ENCODE results near the gene CFAP99.

CFAP99 gene

DNA sequence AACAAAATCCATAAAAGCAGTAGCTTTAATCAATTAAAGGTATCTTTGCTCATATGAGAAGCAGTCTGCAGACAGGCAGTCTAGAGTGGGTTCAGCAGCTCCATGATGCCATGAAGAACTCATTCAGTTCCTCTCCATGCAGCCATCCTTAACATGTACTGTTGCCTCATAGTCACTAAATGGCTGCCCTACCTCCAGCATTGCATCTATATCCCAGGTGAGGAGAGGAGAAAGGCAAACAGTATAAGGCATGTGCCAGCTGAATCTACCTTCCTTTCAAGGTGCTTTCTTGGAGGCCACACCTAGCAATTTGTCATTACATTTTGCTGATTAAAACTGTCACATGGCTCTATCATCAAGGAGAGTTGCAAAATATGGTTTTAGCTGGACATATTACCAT is 13.2 kb downstream of the CFAP99 start:
- no peak for DNase-seq

DNA sequence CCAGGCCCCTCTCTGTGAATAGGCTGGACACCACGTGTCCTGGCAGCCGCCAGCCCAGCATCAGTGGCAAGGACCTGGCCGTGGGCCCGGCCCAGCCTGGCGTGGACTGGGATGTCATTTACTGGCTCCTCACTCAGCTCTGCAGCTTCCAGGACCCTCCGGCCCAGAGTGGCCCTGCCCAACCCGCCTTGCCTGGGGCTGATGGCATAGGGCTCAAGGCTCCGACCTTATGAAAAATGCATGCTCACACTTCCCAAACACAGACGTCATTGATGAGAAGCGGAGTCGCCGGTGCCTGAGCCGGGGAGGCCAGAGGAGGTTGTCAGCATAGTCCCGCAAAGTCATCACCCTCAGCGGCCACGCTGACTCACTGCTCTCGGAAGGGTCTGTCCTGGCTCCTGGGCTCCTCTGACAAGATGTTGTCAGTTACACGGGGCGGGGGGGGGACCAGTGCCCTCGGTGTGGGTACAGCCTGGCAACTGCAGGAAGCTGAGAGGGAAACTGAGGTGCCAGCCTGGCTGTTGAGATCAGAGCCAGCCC is 14.3 kb downstream of the CFAP99 start:
- no peak for DNase-seq

DNA sequence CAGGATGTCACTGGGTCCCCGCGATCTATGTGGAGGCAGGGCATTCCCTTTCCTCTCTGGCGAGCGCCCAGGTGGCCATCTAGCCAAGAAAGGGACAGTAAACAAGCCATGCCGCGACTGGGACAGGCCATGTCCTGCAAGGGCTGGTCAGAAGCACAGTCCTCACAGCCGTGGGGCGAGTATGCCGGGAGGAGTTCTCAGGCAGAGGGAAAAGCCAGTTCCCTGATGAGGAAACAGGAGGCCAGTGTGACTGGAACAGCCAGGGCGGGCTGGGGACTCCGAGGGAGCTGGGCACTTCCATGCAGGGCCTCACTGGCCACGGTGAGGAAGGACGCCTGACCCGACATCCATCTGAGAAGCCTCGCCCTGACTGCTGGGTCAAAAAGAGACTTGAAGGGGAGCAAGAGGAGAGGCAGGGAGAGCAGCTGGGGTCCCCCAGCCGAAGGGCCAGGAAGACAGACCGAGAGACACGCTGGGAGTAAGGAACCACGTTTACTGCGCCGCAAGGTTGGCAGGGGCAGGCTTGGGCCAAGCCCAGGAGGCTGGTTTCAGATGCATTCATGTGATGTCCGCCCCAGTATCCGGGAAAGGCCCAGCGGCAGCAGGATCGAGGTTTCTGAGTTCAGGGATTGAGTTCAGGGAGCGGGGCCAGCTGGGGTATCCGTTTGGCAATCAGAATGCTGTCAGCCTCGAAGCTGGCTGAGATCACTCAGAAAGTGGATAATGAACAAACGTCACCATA is 15.0 kb downstream of the CFAP99 start:
- DNase-seq = no peak

DNA sequence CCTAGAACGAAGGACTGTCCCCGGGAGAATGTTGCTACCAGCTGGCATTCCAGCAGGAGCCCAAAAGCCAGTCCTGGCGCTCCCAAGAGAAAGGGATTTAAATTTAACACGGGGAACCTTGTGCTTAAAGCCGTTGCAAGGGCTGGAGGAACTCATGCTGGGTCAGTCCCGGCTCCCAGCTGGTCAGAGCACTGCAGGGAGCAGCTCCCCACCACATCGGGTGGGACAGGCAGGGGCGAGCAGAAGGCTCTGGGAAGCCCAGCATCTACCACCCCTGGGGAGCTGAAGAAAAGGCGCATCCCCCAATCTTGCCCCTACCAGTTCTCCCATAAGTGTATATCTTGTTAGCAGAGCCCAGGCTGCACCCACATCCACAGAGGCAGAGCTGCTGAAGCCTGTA is 15.7 kb downstream of the CFAP99 start:
- no peak for DNase-seq

DNA sequence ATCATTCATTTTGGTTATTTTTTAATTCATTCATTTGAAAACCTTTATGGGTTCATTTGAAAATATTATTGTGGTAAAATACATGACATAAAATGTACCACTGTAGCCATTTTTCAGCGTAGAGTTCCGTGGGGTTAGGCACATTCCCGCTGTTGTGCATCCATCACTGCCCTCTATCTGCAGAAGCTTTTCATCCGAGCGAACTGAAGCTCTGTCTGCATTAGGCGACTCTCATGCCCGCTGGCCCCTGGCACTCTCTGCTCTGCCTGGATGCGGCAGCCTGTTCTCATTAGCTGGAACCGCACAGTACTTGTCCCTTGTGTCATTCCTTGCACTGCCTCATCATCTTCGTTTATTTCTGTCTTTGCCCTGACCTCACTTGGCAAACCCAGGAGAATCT is 17.5 kb downstream of the CFAP99 start:
- no peak for DNase-seq

DNA sequence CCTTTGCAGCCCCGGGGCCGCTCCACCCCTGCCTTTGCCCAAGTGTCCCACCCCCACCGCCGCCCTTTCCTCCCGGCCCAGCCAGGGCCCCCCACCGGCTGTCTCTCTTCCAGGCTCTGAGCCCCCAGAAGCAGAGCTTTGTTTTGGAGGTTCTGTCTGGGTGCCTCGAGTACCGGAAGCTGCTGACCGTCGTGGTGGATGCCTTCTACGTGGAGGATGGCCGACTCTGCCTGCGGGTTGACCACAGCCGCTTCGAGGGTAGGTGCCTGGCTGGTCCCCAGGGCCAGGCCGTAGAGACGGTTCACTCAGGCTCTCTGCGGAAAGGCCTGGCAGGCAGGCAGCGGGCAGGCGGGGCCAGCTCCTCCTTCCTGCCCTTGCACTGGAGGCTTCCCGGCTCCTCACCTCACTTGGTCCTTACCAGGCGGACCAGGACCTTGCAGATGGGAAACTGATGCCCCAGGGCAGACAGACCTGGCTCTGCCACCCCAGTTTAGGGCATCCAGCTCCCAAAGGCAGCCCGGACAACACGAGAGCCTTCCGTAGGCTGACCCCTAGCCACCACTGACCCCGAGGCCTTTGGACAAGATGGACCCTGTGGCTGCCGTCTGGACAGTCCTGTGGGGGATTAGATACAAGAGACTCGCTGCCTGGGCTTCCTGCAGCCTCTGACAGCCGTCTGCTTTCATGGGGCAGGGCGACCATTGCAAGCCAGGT is 18.2 kb downstream of the CFAP99 start:
- DNase-seq = peak in 1 of 5 experiments; percentile 3

DNA sequence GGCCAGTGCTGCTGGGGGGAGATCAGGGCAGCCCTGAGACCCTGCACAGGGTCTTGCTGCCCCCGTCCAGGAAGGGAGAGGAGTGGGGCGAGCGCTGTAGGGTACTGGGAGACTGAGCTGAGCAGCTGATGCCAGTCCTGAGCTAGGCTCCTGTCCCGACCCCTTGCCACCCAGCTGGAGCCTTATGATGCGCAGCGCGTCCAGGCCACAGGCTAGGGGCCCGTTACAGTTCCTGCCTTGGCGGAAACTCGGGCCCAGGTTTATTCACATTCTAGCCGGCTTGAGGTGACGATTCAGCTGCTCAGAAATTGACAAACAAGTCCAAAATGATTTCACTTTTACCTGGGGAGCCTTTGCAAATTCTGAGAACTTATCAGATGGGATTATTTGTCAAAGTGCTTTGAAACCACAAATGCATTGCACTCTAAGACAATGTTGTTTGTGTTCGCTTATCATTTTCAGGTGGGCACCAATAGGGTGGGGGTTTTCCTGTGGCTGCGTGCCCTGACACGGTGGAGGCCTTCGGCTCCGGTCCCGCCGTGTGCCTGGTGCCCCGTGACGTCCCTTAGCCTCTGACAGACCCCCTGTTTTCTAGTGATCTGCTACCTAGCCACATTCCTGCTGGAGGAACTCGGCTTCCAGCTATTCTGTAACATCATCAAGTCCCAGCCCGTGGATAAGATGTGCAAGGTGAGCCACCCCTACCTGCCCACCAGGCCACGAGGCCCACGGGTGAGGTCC is 18.9 kb downstream of the CFAP99 start:
- no peak for DNase-seq

DNA sequence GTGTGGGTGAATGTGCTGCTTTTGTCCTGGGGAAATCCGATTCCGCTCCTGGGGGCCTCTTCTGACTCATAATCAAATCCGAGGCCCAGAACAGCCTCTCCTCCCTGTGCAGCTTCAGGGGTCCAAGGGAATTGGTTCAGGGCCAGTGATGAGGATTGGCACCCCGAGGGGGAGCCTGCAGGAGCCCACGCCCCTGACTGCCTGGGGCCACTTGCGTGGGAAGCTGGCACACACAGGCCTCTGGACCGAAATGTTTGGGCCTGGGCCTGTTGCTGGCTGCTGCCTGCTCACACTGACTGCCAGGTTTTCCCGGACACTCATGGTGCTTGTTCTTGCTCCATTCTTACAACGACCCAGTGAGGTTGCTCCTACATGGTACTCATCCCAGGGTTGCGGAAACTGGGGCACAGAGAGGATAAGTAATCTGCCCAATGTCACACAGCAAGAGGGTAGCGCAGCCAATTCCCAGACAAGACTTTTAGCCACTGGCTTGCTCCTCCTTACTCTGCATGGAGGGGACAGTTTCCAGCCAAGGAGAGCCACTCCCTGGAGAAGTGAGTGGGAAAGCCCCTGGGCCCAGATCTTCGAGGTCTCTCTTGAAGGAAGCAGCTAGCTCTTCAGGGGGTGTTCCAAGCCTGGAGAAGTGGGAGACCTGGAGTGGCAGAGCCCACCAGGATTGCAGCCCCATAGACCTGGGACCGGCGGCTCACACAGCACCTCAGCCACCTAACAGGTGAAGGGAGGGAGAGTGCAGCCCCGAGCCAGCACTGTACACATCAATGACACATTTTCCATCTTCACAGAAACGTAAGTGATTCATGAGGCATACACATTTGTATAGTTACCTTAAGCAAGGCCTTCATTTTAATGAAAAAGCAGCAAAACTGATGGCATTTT is 20.3 kb downstream of the CFAP99 start:
- DNase-seq = peak in 1 of 5 experiments; percentile 4

DNA sequence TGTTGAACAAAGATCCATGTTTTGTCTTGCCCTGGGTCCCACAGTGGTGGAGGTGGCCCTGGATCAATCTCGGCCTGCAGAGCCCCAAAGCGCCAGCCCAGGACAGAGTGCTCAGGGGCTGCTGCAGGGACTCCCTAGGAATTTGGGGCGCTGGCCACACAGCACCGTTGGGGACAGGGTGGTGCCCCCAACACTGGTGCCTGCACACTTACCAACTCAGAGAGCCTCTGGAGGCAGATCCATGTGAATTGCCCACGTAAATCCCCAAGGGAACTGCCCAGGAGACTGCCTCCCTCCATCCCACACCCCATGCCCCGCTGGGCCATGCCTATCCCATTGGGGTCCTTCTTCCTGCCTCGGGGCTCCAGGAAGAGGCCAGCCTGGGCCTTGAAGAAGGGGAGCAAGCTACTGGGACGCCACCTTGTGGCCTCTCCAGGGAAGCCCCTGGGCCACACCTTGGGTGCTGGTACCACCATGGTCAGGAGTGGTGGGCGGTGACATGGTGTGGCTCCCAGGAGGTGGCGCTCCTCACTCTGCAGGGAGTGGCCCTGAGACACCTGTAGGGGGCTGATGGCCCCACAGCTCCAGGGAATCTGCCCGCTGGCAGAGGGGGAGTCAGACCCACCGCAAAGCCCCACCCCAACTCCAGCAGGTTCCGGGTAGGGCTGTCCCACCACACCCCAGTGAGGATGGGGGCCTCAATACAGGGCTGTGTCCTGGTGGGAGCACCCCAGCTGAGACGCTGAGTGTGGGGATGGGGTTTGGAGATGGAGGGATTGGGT is 22.8 kb downstream of the CFAP99 start:
- DNase-seq = peak; percentile 48 to 82 (median 63)

DNA sequence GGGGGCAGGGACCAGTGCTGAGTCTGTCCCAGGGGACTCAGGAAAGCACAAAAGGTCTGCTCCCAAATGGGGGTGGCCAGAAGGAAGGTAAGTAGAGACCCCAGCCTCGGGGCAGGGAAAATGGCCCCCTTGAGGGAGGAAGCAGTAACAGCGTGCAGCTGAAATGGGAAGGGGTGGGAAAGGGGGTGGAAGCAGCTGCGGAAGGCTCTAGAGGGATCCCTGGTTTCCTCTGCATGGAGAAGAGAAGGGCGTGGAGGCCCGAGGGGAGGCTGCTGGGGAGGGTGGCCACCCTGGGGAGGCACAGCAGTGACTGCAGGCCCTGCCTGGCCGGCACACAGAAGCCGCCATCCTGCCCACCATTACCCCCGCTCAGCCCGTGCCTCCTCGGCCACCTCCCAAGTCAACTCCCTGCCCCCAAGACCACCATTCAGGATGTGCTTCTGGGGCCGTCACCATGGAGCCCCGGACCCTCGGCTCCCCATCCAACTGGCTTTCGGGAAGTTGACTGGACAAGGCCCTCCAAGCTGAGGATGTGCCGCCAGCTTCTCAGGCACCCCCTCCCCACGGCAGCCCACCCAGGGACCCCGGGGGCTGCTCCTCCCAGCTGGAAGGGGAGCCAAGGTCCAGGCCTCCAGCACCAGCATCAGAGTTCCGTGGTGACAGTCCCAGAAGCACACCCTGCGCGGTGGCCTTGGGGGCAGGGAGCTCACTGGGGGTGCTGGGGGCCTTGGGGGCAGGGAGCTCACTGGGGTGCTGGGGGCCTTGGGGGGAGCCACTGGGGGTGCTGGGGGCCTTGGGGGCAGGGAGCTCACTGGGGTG is 23.6 kb downstream of the CFAP99 start:
- DNase-seq = no peak

DNA sequence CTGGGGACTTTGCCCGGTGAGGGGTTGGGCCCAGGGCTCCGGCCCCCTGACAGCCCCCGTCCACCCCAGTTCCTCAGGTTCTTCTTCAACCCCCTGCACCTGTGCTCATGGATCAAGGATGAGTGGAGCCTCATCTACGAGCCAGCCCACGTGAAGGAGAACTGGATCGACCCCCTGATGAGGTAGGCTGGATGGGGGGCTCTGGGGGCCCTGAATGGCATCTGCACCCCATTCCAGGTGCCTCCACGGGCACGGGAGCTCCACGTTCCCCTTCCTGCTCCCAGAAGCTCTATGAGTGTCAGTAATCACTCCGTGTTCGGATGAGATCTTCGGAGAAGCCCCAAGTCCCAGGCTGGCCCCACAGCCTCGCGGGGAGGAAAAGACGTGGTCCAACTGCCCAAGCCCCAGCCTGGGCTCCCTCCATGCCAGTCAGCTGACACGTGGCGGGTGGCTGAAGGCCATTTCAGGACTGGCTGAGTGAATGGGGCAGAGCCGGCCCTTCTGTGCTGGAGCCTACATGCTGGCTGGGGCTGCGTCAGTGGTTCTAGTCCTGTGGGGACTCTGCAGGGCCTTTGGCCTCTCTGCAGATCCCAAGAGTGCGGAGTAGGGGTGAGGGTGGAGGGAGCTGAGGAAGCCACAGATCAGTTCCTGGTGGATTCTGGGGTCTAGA is 24.4 kb downstream of the CFAP99 start:
- no peak for DNase-seq

DNA sequence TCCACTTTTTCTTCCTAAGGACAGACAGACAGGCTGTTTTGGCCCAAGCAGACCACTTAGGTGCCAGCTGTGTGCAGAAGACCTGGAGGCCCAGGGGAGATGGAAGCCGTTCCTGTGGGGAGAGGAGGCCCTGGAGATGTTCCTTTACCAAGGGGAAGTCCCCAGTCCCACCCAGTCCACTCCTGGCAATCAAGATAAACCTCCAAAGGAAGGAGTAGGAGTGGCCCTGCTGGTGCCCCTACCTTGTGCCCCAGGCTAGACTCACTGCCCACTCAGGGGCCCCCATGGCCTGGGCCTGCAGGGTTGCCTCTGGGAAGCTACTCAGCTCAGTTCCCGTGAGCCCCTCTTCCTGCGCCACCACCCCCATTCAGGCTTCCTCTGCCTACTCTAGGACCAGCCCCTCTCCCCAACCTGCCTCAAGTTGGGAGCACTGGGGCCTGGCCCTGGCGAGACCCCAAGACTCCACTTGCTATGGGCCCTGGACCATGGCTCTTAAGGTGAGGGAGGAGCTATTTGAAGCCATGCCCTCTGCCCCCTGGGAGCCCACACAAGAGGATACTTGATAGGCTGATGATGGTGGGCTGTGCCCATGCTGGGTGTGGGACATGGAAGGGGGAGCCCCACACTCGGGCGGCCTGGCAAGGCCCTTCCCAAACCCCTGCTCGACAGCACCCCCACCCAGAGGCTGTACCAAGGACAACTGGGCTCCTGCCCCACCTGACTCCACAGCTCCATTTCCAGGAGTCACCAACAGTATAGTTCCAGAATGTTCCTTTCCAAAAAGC is 25.4 kb downstream of the CFAP99 start:
- no peak for DNase-seq

DNA sequence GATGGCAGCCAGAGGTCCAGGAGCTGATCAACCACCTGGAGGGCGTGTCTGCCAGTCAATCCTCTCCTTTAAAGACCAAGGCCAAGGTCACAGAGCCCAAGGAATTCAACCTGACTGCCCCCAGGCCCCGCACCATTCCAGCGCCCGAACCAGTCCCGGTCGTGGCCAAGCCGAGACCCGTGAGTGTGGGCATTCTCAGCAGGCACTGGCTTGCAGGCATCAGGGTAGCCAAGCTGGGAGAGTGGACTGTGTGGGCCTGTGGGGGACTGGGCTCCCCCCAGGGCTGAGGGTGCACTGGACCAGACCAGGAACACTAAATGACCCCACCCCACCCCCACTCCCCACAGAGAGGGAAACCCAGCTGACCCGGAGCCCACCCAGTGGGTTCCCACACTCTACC is 26.4 kb downstream of the CFAP99 start:
- DNase-seq = no peak

DNA sequence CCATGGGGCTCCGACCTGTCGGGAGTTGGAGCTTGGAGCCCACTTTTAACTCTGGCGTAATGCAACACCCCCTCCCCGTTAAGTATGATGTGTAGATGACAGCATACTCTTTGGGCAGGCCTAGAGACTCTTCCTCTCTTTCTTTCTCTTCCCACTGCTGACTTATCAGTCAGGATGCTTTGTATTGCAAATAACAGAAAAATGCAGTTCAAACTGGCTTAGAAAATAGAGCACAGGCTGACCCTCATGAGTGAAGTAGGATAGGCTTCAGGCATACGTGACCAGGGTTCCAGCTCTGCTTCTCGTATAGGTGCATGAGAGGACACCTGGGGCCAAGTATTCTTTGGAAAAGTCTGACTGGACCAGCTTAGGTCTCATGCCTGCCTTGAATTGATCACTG is 26.8 kb downstream of the CFAP99 start:
- DNase-seq = no peak

DNA sequence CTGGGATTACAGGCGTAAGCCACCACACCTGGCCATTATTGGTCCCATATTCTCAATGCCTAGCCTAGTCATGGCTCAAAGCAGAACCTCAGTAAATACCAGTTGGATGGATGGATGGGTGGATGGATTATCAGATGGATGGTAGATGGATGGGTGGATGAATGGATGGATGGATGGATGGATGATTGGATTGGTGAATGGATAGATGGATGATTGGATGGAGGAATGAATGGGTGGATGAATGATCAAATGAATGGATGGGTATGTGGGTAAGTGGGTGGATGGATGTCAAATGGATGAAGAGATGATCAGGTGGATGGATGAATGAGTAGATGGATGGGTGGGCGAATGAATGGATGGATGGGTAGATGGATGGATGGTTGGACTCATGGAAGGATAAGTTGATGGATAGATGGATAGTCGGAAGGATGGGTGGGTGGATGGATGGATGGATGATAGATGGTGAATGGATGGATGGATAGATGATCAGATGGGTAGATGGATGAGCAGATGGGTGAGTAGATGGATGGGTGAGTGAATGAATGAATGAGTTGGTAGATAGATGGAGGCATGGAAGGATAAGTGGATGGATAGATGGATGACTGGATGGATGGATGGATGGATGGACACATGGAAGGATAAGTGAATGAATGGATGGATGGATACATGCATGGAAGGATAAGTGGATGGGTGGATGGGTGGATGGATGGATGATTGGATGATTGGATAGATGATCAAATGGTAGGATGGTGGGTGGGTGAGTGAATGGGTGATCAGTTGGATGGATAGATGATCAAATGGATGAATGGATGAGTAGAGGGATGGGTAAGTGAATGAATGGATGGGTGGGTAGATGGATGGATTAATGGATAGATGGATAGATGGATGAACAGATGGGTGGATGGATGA is 28.2 kb downstream of the CFAP99 start:
- no peak for DNase-seq

DNA sequence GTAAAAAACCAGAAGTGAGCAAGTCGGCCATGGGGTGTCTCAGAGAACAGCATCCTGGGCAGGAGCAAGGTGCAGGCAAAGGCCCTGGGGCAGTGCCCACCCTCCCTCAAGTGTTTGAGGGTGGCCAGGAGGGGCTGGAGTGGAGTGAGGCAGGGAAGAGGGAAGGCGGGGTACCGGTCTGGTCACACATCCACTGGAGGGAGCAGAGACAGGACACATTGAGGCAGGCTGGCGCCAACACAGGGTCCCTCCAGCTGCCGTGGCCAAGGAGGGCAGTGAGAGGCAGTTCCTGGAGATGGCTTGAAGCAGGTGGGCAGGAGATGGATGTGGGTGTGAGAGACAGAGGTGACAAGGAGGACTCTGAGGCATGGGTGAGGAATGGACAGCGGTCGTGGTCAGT is 29.8 kb downstream of the CFAP99 start:
- DNase-seq = no peak

DNA sequence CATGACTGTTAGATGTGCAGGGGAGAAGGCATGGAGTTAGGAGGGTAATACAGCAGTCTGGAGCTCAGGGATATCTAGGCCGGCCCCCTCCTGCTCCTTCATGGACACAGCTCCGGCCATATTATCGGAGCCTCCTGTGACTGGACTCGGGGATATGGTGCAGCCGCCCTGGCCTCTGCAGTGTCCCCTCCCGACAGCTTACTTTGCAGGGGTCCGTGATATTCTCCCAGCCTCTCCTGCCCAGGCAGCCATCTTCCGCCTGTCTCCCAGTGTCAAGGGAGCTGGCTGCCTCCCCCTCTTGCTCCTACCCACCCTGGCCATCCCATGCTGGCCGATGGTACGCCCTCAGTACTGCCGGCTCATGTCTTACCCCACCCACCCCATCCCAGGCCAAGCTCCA is 30.3 kb downstream of the CFAP99 start:
- no peak for DNase-seq

Measured in T-helper 2 cell (primary cell).